Forelimb muscle (tissue), 1 donor: ENCODE measurements around the gene GRID1. TPM values are rescaled to one million over a fixed set of nuclear protein-coding genes. Genes with fewer than 3 reads are reported as not detected.

Experiments
- DNase-seq: peaks from one replicate; pipeline ENCODE4 v3.0.0-alpha.2; 2013; ENCODE audit warnings: low read depth
- polyA plus RNA-seq: library from polyadenylated mRNA; unstranded; fragments of 120-200 nt; gene quantifications from one replicate; pipeline ENCODE4 v1.2.1, GENCODE V29; 2013; ENCODE audit not compliant: insufficient read length

Gene GRID1
- polyA plus RNA-seq, result 3.8 TPM

- no peak for DNase-seq
Measured at GRCh38 chr10:86366033-86366901, at the start of gene GRID1. Gene GRID1, minus strand, starts transcription at chr10:86366795.

GRCh38 chr10:86415583-86415982 is 49.0 kb upstream of the GRID1 start:
- no peak for DNase-seq

- no peak for DNase-seq
Measured at GRCh38 chr10:86415116-86415515, 48.5 kb upstream of the GRID1 start.

GRCh38 chr10:86413046-86413728 is 46.6 kb upstream of the GRID1 start:
- no peak for DNase-seq

GRCh38 chr10:86411852-86412560 is 45.4 kb upstream of the GRID1 start:
- DNase-seq, result no peak

GRCh38 chr10:86411281-86411841 is 44.8 kb upstream of the GRID1 start:
- no peak for DNase-seq

- DNase-seq, result no peak
Measured at GRCh38 chr10:86410542-86411124, 44.0 kb upstream of the GRID1 start.

- DNase-seq, result no peak
Measured at GRCh38 chr10:86409183-86409582, 42.6 kb upstream of the GRID1 start.

GRCh38 chr10:86403183-86403797 is 36.7 kb upstream of the GRID1 start:
- DNase-seq, result no peak

GRCh38 chr10:86402283-86402941 is 35.8 kb upstream of the GRID1 start:
- no peak for DNase-seq

GRCh38 chr10:86401588-86402282 is 35.1 kb upstream of the GRID1 start:
- DNase-seq, result no peak

- no peak for DNase-seq
Measured at GRCh38 chr10:86400705-86401587, 34.4 kb upstream of the GRID1 start.

- DNase-seq, result peak; percentile 52
Measured at GRCh38 chr10:86399879-86400704, 33.5 kb upstream of the GRID1 start.

- DNase-seq, result no peak
Measured at GRCh38 chr10:86399514-86399878, 32.9 kb upstream of the GRID1 start.

GRCh38 chr10:86397120-86397519 is 30.5 kb upstream of the GRID1 start:
- DNase-seq, result no peak

GRCh38 chr10:86393862-86394455 is 27.4 kb upstream of the GRID1 start:
- no peak for DNase-seq

GRCh38 chr10:86393362-86393761 is 26.8 kb upstream of the GRID1 start:
- no peak for DNase-seq

GRCh38 chr10:86392723-86393094 is 26.1 kb upstream of the GRID1 start:
- DNase-seq, result no peak
